T-helper 2 cell treated with Interferon-gamma antibody and Interleukin-4, amounts not matched to agents 100 ng/mL and 5 ng/mL, for 36 hours (primary cell): ENCODE measurements around the gene CDCA5. TPM values are rescaled to one million over a fixed set of nuclear protein-coding genes. Genes with fewer than 3 reads are reported as not detected.

Source experiments
- intact Hi-C: fragments of 100-400 bp; cut with micrococcal nuclease; formaldehyde crosslinking; loops from one replicate; pipeline ENCODE4 v1.15.1; 2023
- total RNA-seq: library from RNA; stranded (reverse); gene quantifications from 2 replicates; pipeline ENCODE4 v1.2.3, GENCODE V29; 2022

CDCA5 gene
- total RNA-seq: 91.5 and 93.2 TPM in 2 replicates

- intact Hi-C loops: loop anchor here (1.0 to 5.0 kb wide), 7 partner anchors 12 to 167 kb away; partner anchors contain the start of genes ATG2A, FAU, MRPL49 and SAC3D1
Observed at GRCh38 chr11:65083834-65084597, at the start of gene CDCA5, which contains the start of gene ZFPL1. Gene CDCA5 (minus strand): TSS chr11:65084040. CDS start chr11:65083978, 62 bp downstream. Gene ZFPL1 (plus strand): TSS chr11:65084222. CDS start chr11:65084699, 477 bp downstream.

GRCh38 chr11:65132988-65133700 is 49.3 kb upstream of the CDCA5 start:
- intact Hi-C loops: no loop called here

GRCh38 chr11:65132238-65132987 is 48.6 kb upstream of the CDCA5 start:
- intact Hi-C loops: no loop called here

- intact Hi-C loops: no loop called here
Observed at GRCh38 chr11:65131895-65132237, 48.0 kb upstream of the CDCA5 start.

GRCh38 chr11:65131417-65131776 is 47.6 kb upstream of the CDCA5 start:
- intact Hi-C loops: no loop called here

GRCh38 chr11:65130631-65131416 is 47.0 kb upstream of the CDCA5 start:
- intact Hi-C loops: no loop called here

- intact Hi-C loops: no loop called here
Observed at GRCh38 chr11:65129649-65130441, 46.0 kb upstream of the CDCA5 start.

GRCh38 chr11:65128182-65129145 is 44.6 kb upstream of the CDCA5 start:
- intact Hi-C loops: no loop called here

- intact Hi-C loops: no loop called here
Observed at GRCh38 chr11:65127473-65128181, 43.8 kb upstream of the CDCA5 start.

GRCh38 chr11:65126624-65127274 is 42.9 kb upstream of the CDCA5 start:
- intact Hi-C loops: no loop called here

- intact Hi-C loops: no loop called here
Observed at GRCh38 chr11:65125197-65126056, 41.6 kb upstream of the CDCA5 start.

GRCh38 chr11:65124480-65125196 is 40.8 kb upstream of the CDCA5 start:
- intact Hi-C loops: no loop called here

GRCh38 chr11:65121865-65122696 is 38.2 kb upstream of the CDCA5 start, which contains the start of the genes FAU and MRPL49:
Gene FAU (minus strand): TSS chr11:65122134. CDS start chr11:65121813, 321 bp downstream.
Gene MRPL49 (plus strand): TSS chr11:65122321. CDS start chr11:65122347, 26 bp downstream.
- intact Hi-C loops: loop anchor here (1.0 kb wide), 2 partner anchors 12 to 38 kb away; partner anchors contain the start of genes CDCA5, SYVN1 and ZFPL1

- intact Hi-C loops: no loop called here
Observed at GRCh38 chr11:65121447-65121864, 37.6 kb upstream of the CDCA5 start.

GRCh38 chr11:65120831-65121230 is 37.0 kb upstream of the CDCA5 start:
- intact Hi-C loops: no loop called here
